GM12878 (cell line): ENCODE measurements around the gene RPS6KA5.

ENCODE experiments used
- CTCF ChIP-seq, 3 experiments: IDR thresholded peaks in 2 of 3; conservative IDR thresholded peaks in 1 of 3; 2 replicates each; pipeline ENCODE4 v1.5.1; 2011; ENCODE audit warnings: low read depth in 3 of 3, low read length in 3 of 3, mild to moderate bottlenecking in 3 of 3, control low read depth in 2 of 3, moderate library complexity in 2 of 3, inconsistent platforms in 1 of 3, mixed read lengths in 1 of 3; ENCODE audit not compliant: control insufficient read depth in 2 of 3, insufficient read depth in 1 of 3; ENCODE audit errors: extremely low read depth in 1 of 3
- RELA ChIP-seq: fragments of 450-650 bp; IDR thresholded peaks from 2 replicates; pipeline ENCODE4 v1.8.0; 2014; ENCODE audit warnings: borderline replicate concordance; ENCODE audit not compliant: partially characterized antibody
- REST ChIP-seq: IDR thresholded peaks from 2 replicates; pipeline ENCODE4 v1.6.1; 2012; ENCODE audit warnings: mild to moderate bottlenecking, low read depth, low read length

- no peak for TF ChIP-seq REST
- TF ChIP-seq RELA = no peak
- TF ChIP-seq CTCF (IDR thresholded peaks at IDR 0.05 in 2 of 3, conservative IDR thresholded peaks at IDR 0.05 in 1 of 3; ENCODE audit: control insufficient read depth in 2 of 3, extremely low read depth in 1 of 3, insufficient read depth in 1 of 3, low read depth in 3 of 3, low read length in 3 of 3) = no peak
Observed at GRCh38 chr14:90808759-90809529, 251.5 kb downstream of the RPS6KA5 start.
